Uterus (tissue), 4 donors: ENCODE results near the gene ATP9B. TPM values are rescaled to one million over a fixed set of nuclear protein-coding genes. Genes with fewer than 3 reads are reported as not detected.

Source experiments
- DNase-seq, 2 donors: peaks; one replicate each; pipeline ENCODE4 v3.0.0-alpha.2; 2019 to 2020
- H3K27ac ChIP-seq, 2 donors: fragments of 200-600 bp; sonication (generic); 1 replicate in 1 of 2; 2 replicates in 1 of 2; pipeline ENCODE4 v1.5.1; 2016 to 2018
- H3K27me3 ChIP-seq, 2 donors: fragments of 200-600 bp; sonication (generic); one replicate each; pipeline ENCODE4 v1.5.1; 2018 to 2019; ENCODE audit warnings: control low read depth in 1 of 2
- H3K36me3 ChIP-seq, 2 donors: fragments of 200-600 bp; sonication (generic); one replicate each; pipeline ENCODE4 v1.5.1; 2019; ENCODE audit warnings: control low read depth in 1 of 2
- H3K4me1 ChIP-seq, 2 donors: fragments of 200-600 bp; sonication (generic); one replicate each; pipeline ENCODE4 v1.5.1; 2018 to 2019; ENCODE audit warnings: control low read depth in 1 of 2
- H3K4me3 ChIP-seq, 2 donors: fragments of 200-600 bp; sonication (generic); 1 replicate in 1 of 2; 2 replicates in 1 of 2; pipeline ENCODE4 v1.5.1; 2018 to 2019; ENCODE audit warnings: mild to moderate bottlenecking in 1 of 2
- H3K9me3 ChIP-seq, 2 donors: fragments of 200-600 bp; sonication (generic); one replicate each; pipeline ENCODE4 v1.5.1; 2019; ENCODE audit warnings: control low read depth in 1 of 2
- CTCF ChIP-seq, 4 experiments: fragments of 200-600 bp in 2 of 4; fragments of 450-650 bp in 2 of 4; sonication (generic) in 2 of 4; IDR thresholded peaks; one replicate each; pipeline ENCODE4 v1.5.1; 2016 to 2019; ENCODE audit warnings: antibody characterized with exemption in 4 of 4, mild to moderate bottlenecking in 2 of 4, moderate library complexity in 1 of 4
- POLR2A ChIP-seq, 2 donors: fragments of 450-650 bp; IDR thresholded peaks; one replicate each; pipeline ENCODE4 v1.6.1; 2016; ENCODE audit warnings: antibody characterized with exemption in 2 of 2, mild to moderate bottlenecking in 1 of 2, moderate library complexity in 1 of 2
- intact Hi-C: fragments of 100-400 bp; cut with DNase I; formaldehyde crosslinking; loops from one replicate; pipeline ENCODE4 v1.15.1; 2023; ENCODE audit warnings: low total_unique reads
- total RNA-seq, 4 donors: library from RNA; depleted of rRNA in 3 of 4; stranded (reverse); fragments of >200 nt in 3 of 4; gene quantifications; one replicate each; pipeline versions ENCODE4 v1.1.0 to v1.2.4, GENCODE V29; 2014 to 2023
- donor health status: DM: yes; HTN: yes; CAD: no.

ATP9B gene
- total RNA-seq, 4 donors from 2014 or later, result 18.2 to 111 (median 70.3) TPM

- no peak overlapping the region for H3K27ac ChIP-seq
- no peaks in the 10 kb centered on the region for H3K9me3 ChIP-seq
- DNase-seq, result no peak
- intact Hi-C loops, result no loop called here
- H3K4me1 ChIP-seq, result no peaks in the 10 kb centered on the region
- TF ChIP-seq CTCF (IDR thresholded peaks at IDR 0.05), result no peak
- TF ChIP-seq POLR2A (IDR thresholded peaks at IDR 0.05), result no peak
- no peak overlapping the region for H3K4me3 ChIP-seq
- no peaks in the 10 kb centered on the region for H3K36me3 ChIP-seq
- no peaks in the 10 kb centered on the region for H3K27me3 ChIP-seq
Measured at GRCh38 chr18:79191956-79192355, 122.8 kb downstream of the ATP9B start.

GRCh38 chr18:79193826-79194225 is 124.6 kb downstream of the ATP9B start:
- no peak for DNase-seq
- Histone ChIP-seq H3K9me3 (no peaks in the 10 kb centered on the region), H3K4me1 (no peaks in the 10 kb centered on the region), H3K27ac (no peak overlapping the region), H3K4me3 (no peak overlapping the region), H3K27me3 (no peaks in the 10 kb centered on the region), H3K36me3 (no peaks in the 10 kb centered on the region)
- TF ChIP-seq POLR2A (IDR thresholded peaks at IDR 0.05) (no peak), CTCF (IDR thresholded peaks at IDR 0.05) (no peak)
- intact Hi-C loops, result no loop called here

- TF ChIP-seq POLR2A (IDR thresholded peaks at IDR 0.05) (no peak), CTCF (IDR thresholded peaks at IDR 0.05) (no peak)
- Histone ChIP-seq H3K36me3 (no peaks in the 10 kb centered on the region), H3K4me3 (no peak overlapping the region), H3K27me3 (no peaks in the 10 kb centered on the region), H3K27ac (no peak overlapping the region), H3K4me1 (no peaks in the 10 kb centered on the region), H3K9me3 (no peaks in the 10 kb centered on the region)
- intact Hi-C loops, result no loop called here
- DNase-seq, result no peak
Measured at GRCh38 chr18:79195716-79196683, 126.8 kb downstream of the ATP9B start.

GRCh38 chr18:79197531-79197930 is 128.3 kb downstream of the ATP9B start:
- Histone ChIP-seq H3K27ac (no peak overlapping the region), H3K9me3 (no peaks in the 10 kb centered on the region), H3K4me3 (no peak overlapping the region), H3K36me3 (no peaks in the 10 kb centered on the region), H3K4me1 (no peaks in the 10 kb centered on the region), H3K27me3 (no peaks in the 10 kb centered on the region)
- intact Hi-C loops, result no loop called here
- no peak for DNase-seq
- TF ChIP-seq CTCF (IDR thresholded peaks at IDR 0.05) (no peak), POLR2A (IDR thresholded peaks at IDR 0.05) (no peak)

- Histone ChIP-seq H3K27ac (no peak overlapping the region), H3K36me3 (no peaks in the 10 kb centered on the region), H3K27me3 (no peaks in the 10 kb centered on the region), H3K4me3 (no peak overlapping the region), H3K9me3 (no peaks in the 10 kb centered on the region), H3K4me1 (no peaks in the 10 kb centered on the region)
- no peak for DNase-seq
- intact Hi-C loops, result no loop called here
- no peak for TF ChIP-seq POLR2A (IDR thresholded peaks at IDR 0.05)
- TF ChIP-seq CTCF (IDR thresholded peaks at IDR 0.05), result no peak
Measured at GRCh38 chr18:79199691-79200374, 130.6 kb downstream of the ATP9B start.
